ENCODE data around the gene PDE4D.
"Not testable (repeated sequence)": the region's sequence is repeated elsewhere in the genome, so short reads cannot be mapped to it uniquely, and the experiment has no call there.

Gene PDE4D

DNA sequence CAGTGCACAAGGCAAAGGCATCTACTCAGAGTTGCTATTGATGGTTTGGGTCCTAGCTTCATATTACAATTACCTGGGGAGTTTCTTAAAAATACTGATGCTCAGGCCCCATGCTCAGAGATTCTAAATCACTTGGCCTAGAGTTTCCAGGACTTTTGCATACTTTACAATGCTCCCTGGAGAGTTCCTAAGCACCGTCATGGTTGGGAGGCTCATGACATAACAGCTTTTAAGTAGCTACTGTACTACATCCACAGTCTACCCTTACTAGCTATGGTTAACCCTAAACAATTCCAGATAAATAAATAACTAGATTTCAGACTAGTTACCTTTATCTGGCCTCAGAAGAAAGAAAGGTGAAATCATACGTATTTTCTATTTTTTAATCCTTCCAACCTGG, 414.4 kb downstream of the PDE4D start:
- no peak overlapping the region for H3K4me3 Mint-ChIP-seq
- H3K36me3 Mint-ChIP-seq, result no peaks in the 10 kb centered on the region
- H3K27me3 Mint-ChIP-seq, result no peaks in the 10 kb centered on the region
- no peak overlapping the region for H3K27ac Mint-ChIP-seq
- no peaks in the 10 kb centered on the region for H3K4me1 Mint-ChIP-seq
- no peaks in the 10 kb centered on the region for H3K9me3 Mint-ChIP-seq

- Mint-ChIP-seq H3K9me3 (no peaks in the 10 kb centered on the region), H3K27me3 (no peaks in the 10 kb centered on the region), H3K4me3 (no peak overlapping the region)
These were observed 419.2 kb downstream of the PDE4D start for GRCh38 chr5:59474324-59474723.

DNA sequence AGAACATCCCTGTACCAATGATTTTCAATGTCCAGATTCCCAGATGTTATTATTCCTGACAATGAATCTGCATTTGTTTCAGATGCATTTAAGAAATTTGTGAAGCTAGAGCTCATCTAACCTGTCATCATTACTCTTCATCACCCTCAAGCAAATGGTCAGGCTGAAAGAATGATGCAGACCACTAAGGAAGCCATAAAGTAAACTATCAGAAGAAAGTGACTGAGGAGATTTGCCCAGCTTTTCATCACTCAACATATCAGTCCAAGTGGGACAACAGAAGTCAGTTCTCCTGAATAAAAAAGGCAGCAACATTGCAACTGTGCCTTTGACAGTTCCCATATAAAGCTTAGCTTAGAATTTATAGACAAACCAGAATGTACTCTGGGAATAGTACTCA, 419.9 kb downstream of the PDE4D start:
- Mint-ChIP-seq H3K36me3 (no peaks in the 10 kb centered on the region), H3K9me3 (no peaks in the 10 kb centered on the region), H3K27me3 (no peaks in the 10 kb centered on the region), H3K27ac (no peak overlapping the region), H3K4me1 (no peaks in the 10 kb centered on the region), H3K4me3 (no peak overlapping the region)

More at GRCh38 chr5:59474324-59474723, 419.2 kb downstream of the PDE4D start:
- no peaks in the 10 kb centered on the region for H3K4me1 Mint-ChIP-seq
- no peaks in the 10 kb centered on the region for H3K36me3 Mint-ChIP-seq
- H3K27ac Mint-ChIP-seq, result no peak overlapping the region

- H3K36me3 Mint-ChIP-seq, result no peaks in the 10 kb centered on the region
- H3K4me1 Mint-ChIP-seq, result no peaks in the 10 kb centered on the region
- H3K9me3 Mint-ChIP-seq, result no peaks in the 10 kb centered on the region
- no peak overlapping the region for H3K4me3 Mint-ChIP-seq
- H3K27ac Mint-ChIP-seq, result no peak overlapping the region
- H3K27me3 Mint-ChIP-seq, result no peaks in the 10 kb centered on the region
These were observed 422.1 kb downstream of the PDE4D start for GRCh38 chr5:59471463-59471862.

DNA sequence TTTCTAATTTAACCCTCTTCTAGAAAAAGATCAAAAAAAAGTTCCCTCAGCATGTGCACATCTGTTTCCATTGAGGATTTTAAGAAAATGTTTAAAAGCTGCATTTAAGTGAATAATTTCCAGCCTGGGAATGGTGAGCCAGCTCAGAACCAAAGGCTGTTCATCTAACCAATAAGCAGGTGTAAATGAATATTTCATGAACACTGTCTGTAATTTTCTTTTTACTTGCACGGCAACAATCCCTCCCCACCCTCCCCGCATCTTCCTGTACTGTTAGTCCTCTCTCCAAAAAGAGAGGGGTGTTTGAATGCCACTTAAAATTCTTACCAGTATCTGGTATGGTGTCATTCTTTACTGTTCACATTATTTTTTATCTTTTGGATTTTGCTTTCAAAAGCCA, 425.6 kb downstream of the PDE4D start:
- no peak overlapping the region for H3K27ac Mint-ChIP-seq
- no peaks in the 10 kb centered on the region for H3K36me3 Mint-ChIP-seq
- peaks cover 1% of the 10 kb centered on the region for H3K27me3 Mint-ChIP-seq
- H3K9me3 Mint-ChIP-seq, result no peaks in the 10 kb centered on the region
- H3K4me3 Mint-ChIP-seq, result no peak overlapping the region
- no peaks in the 10 kb centered on the region for H3K4me1 Mint-ChIP-seq

DNA sequence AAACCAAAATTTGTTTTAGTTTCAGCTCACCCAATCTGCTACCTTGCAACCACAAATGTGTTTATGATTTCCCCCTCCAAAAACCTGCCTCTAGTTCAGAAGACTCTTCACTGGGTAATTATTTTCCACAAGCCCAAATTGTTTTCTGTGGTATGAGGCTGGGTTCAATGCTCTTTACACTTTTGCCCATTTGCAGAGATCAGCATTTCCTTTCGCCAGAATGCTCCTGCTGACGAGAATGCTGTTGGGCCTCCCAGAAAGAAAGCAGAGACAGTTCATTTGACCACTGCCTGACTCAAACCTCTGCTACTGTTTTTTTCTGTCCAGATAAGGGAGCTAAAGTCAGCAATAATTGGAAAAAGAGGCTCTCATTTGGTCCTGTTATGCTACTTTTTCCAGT, 427.3 kb downstream of the PDE4D start:
- no peaks in the 10 kb centered on the region for H3K4me1 Mint-ChIP-seq
- H3K36me3 Mint-ChIP-seq, result no peaks in the 10 kb centered on the region
- H3K27ac Mint-ChIP-seq, result no peak overlapping the region
- H3K4me3 Mint-ChIP-seq, result no peak overlapping the region
- H3K9me3 Mint-ChIP-seq, result no peaks in the 10 kb centered on the region
- peaks cover 1% of the 10 kb centered on the region for H3K27me3 Mint-ChIP-seq

DNA sequence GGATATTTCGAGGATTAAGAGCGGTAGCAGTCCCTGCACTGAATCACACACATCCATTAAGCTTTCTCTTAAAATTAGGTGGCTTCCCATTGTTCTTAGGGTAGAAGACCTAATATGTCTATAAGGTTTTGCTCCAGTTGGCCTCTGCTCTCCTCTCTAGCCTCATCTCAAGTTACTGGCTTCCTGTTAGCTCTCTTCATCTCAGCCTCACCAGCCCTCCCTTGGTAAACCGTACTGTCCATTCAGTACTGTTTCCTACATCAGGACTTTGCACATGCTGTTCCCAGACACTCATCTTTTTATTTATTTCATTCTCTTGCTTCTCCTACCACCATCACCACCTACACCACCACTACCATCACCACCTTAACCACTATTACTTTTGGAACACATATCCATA, 428.6 kb downstream of the PDE4D start:
- Mint-ChIP-seq H3K4me1 (no peaks in the 10 kb centered on the region), H3K27ac (no peak overlapping the region), H3K36me3 (no peaks in the 10 kb centered on the region), H3K27me3 (peaks cover 1% of the 10 kb centered on the region), H3K4me3 (no peak overlapping the region), H3K9me3 (no peaks in the 10 kb centered on the region)

DNA sequence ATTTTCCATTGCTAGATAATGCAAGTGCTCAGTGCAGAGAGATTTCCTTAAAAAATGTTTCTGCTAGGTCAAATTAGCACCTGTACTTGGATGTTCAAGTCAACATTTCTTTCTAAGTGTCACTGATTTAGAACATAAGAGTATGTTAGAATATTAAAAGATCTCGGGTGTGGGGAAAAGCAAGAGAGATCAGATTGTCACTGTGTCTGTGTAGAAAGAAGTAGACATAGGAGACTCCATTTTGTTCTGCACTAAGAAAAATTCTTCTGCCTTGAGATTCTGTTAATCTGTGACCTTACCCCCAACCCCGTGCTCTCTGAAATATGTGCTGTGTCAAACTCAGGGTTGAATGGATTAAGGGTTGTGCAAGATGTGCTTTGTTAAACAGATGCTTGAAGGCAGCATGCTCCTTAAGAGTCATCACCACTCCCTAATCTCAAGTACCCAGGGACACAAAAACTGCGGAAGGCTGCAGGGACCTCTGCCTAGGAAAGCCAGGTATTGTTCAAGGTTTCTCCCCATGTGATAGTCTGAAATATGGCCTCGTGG, 429.8 kb downstream of the PDE4D start:
- not testable (repeated sequence) for H3K9me3 Mint-ChIP-seq, H3K4me1 Mint-ChIP-seq, H3K27me3 Mint-ChIP-seq, H3K36me3 Mint-ChIP-seq, H3K4me3 Mint-ChIP-seq, H3K27ac Mint-ChIP-seq

DNA sequence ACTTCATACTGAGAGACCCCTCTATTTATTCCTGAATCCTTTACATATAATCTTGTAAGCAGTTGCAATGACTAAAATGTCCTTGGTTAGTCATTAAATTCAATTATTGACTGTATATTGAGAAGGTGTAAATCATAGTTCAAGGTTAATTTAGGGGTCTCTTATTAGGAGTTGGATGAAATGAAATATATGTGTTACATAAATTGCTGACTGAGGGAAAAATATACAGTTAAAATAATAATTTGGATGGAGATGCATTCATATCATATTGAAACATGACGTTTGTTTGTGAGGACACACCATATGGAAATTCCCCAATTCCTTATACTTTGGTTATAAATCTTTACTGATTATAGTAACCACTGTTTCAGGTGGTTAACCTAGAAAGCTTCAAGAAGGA, 430.6 kb downstream of the PDE4D start:
- peaks cover 3% of the 10 kb centered on the region for H3K27me3 Mint-ChIP-seq
- no peak overlapping the region for H3K4me3 Mint-ChIP-seq
- no peaks in the 10 kb centered on the region for H3K4me1 Mint-ChIP-seq
- H3K36me3 Mint-ChIP-seq, result no peaks in the 10 kb centered on the region
- H3K9me3 Mint-ChIP-seq, result no peaks in the 10 kb centered on the region
- no peak overlapping the region for H3K27ac Mint-ChIP-seq

GRCh38 chr5:59460368-59461153, 433.0 kb downstream of the PDE4D start:
- Mint-ChIP-seq H3K4me3 (no peak overlapping the region), H3K4me1 (no peaks in the 10 kb centered on the region), H3K27ac (no peak overlapping the region), H3K9me3 (no peaks in the 10 kb centered on the region), H3K36me3 (peaks cover 1% of the 10 kb centered on the region), H3K27me3 (peaks cover 6% of the 10 kb centered on the region)

GRCh38 chr5:59458966-59459729, 434.4 kb downstream of the PDE4D start:
- H3K4me3 Mint-ChIP-seq, result no peak overlapping the region
- peaks cover 1% of the 10 kb centered on the region for H3K36me3 Mint-ChIP-seq
- no peaks in the 10 kb centered on the region for H3K9me3 Mint-ChIP-seq

GRCh38 chr5:59458321-59458720, 435.2 kb downstream of the PDE4D start:
- no peaks in the 10 kb centered on the region for H3K9me3 Mint-ChIP-seq
- H3K36me3 Mint-ChIP-seq, result peaks cover 1% of the 10 kb centered on the region
- H3K4me1 Mint-ChIP-seq, result no peaks in the 10 kb centered on the region
- H3K4me3 Mint-ChIP-seq, result no peak overlapping the region
- H3K27me3 Mint-ChIP-seq, result peaks cover 5% of the 10 kb centered on the region
- no peak overlapping the region for H3K27ac Mint-ChIP-seq

More at GRCh38 chr5:59458966-59459729, 434.4 kb downstream of the PDE4D start:
- Mint-ChIP-seq H3K27ac (no peak overlapping the region), H3K27me3 (peaks cover 5% of the 10 kb centered on the region), H3K4me1 (no peaks in the 10 kb centered on the region)

GRCh38 chr5:59449905-59450644, 443.5 kb downstream of the PDE4D start:
- Mint-ChIP-seq H3K9me3 (no peaks in the 10 kb centered on the region), H3K36me3 (no peaks in the 10 kb centered on the region), H3K27ac (no peak overlapping the region), H3K27me3 (peaks cover 2% of the 10 kb centered on the region), H3K4me1 (no peaks in the 10 kb centered on the region), H3K4me3 (no peak overlapping the region)

GRCh38 chr5:59446356-59446755, 447.2 kb downstream of the PDE4D start:
- H3K27ac Mint-ChIP-seq, result no peak overlapping the region

DNA sequence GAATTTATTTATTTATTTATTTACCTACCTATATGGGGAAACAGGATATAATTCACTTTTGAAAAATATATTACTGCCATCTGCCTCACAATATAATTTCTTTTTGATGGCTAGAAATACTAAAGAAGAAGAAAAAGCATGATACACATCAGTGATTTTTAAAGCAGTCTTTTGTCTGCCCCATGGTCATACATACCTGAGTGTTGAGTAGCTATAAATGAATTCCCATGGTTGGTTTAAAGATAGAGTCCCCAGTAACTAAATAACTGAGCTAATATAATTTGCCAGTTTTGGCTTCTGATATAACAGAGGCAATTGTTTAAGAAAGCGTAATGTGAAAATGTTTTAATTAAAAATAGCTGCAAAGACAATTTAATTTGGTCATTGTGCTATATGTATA, 447.8 kb downstream of the PDE4D start:
- Mint-ChIP-seq H3K4me1 (no peaks in the 10 kb centered on the region), H3K27ac (no peak overlapping the region), H3K27me3 (peaks cover 6% of the 10 kb centered on the region), H3K4me3 (no peak overlapping the region), H3K9me3 (no peaks in the 10 kb centered on the region), H3K36me3 (no peaks in the 10 kb centered on the region)

More at GRCh38 chr5:59446356-59446755, 447.2 kb downstream of the PDE4D start:
- peaks cover 6% of the 10 kb centered on the region for H3K27me3 Mint-ChIP-seq
- no peaks in the 10 kb centered on the region for H3K4me1 Mint-ChIP-seq
- H3K9me3 Mint-ChIP-seq, result no peaks in the 10 kb centered on the region
- H3K36me3 Mint-ChIP-seq, result no peaks in the 10 kb centered on the region
- no peak overlapping the region for H3K4me3 Mint-ChIP-seq

Measured in activated naive CD4-positive, alpha-beta T cell treated with anti-CD3 and anti-CD28 coated beads, Interleukin-2, amount 50 U/mL, for 24 hours (primary cell).